ENCODE measurements around the gene PTPRZ1.

Gene PTPRZ1

DNA sequence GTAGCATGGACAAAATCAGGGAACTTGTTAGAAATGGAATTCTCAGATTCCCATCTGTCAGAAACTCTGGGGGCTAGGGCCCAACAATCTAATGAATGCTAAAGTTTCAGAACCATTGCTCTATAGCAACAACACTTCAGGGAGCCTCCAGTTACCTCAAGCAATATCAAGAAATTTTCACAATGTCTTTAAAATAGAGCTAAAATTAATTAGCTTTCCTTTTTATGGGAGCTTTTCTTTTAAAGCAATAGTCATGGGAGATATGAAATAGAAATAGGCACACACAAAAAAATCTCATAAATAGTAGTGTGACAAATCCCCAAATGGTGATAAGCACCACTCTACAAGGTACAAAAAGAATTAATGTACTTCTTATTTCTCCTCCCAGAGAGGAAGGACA lies 190.2 kb downstream of the PTPRZ1 start:
- no peak for DNase-seq

- no peak for DNase-seq
Observed at GRCh38 chr7:122064971-122065370, 192.0 kb downstream of the PTPRZ1 start.

DNA sequence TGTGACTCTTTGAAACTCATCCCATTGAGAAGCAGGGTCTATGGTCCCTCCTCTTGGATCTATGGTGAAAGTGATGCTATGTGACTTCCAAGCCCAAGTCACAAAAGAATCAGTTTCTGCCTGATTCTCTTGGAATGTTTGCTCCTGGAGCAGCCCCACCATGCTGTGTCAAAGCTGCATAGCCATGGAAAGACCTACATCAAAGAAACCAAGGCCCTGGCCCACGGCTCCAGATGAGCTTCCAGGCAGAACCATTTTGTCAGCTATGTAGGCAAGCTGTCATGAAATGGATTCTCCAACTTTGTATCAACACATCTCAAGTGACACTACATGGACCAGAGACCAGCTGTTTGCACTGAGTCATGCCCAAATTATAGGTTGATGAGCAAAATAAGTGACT lies 194.1 kb downstream of the PTPRZ1 start:
- DNase-seq: no peak

- no peak for DNase-seq
Observed at GRCh38 chr7:122068046-122068445, 195.1 kb downstream of the PTPRZ1 start.

DNA sequence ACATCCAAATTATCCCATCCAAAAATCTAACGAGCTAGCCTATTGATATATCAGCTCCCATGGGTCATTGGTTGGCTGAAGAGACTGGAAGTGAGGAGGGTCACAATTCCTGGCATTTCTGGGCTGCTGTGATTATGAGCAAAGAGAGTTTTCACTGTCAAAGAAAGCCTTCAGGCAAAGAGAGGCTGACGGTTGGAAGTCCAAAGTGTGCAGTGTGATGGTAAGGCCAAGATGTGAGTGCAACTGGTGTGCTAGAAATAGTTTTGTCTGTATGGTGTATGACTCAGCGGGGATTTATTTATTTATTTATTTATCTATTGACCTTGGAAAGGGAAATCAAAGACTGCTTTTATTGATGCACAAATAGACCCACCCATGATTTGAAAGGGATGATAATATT lies 196.0 kb downstream of the PTPRZ1 start:
- no peak for DNase-seq

- DNase-seq: no peak
Observed at GRCh38 chr7:122070062-122070461, 197.1 kb downstream of the PTPRZ1 start.

DNA sequence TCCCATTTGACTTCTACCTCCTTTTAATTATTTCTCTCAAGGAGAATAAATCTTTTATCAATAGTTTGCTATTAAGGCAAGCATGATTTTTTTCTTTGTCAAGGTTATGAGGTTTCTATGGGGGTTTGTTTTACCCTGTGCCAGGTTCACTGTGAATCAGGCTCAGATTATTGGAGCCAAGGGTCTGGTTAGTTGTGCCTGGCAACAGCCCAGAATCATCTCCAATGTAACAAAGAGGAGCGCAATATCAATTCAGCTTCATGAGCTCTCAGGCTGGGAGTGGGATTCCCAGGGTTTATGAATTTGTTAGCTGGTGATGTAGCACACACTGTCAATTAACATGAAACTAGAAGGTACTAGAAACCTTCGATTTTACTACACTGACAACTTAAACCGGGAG lies 197.9 kb downstream of the PTPRZ1 start:
- no peak for DNase-seq

DNA sequence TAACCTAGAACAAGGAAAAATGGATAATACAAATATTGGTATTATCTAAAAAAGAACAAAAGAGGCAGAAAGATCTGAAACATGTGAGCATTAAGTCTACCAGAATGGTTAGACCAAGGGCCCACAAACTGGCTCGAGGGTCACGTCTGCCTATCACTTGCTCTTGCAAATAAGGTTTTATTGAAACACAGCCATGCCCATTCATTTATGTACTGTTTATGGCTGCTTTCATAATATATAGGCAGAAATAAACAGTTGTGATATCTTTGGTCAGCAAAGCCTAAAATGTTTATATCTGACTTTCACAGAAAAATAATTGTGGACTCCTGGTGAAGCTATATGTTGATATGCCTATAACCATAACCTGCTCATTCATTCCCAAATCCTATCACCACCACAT lies 199.3 kb downstream of the PTPRZ1 start:
- DNase-seq: no peak

GRCh38 chr7:122072924-122073599 lies 200.1 kb downstream of the PTPRZ1 start:
- no peak for DNase-seq

DNA sequence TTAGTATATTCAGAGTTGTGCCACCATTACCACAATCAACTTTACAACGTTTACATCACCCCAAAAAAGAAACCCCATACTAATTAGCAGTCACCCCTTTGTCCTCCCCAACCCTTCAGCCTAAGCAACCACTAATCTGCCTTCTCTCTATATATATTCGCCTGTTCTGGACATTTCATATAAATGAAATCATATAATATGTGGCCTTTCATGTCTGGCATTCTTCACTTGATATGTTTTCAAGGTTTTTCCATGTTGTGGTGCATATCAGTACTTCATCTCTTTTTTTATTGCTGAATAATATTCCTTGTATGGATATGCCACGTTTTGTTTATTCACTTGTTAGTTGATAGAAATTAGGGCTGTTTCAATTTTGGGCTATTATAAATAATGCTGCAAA lies 200.7 kb downstream of the PTPRZ1 start:
- no peak for DNase-seq

GRCh38 chr7:122082160-122082559 lies 209.2 kb downstream of the PTPRZ1 start:
- DNase-seq: no peak

DNA sequence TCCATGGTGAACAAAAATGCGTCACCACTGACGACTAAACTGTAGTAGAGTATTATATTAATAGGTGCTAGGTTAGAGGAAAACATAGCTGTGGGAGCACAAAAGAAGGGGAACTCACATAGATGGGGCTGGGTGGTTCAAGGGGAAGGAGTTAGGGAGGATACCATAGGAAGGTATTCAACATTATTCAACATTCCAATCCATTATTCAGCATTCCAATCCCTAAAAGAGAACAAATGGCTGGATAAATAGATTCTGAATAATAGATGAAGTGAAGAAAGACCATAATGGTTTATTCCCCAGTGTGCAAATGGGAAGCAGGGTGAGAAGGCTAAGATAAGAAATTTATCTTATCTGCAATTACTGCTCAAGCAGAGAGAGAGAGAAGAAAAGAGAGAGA lies 209.7 kb downstream of the PTPRZ1 start:
- no peak for DNase-seq

- peak; percentile 72 for DNase-seq
Observed at GRCh38 chr7:122092964-122093797, 220.2 kb downstream of the PTPRZ1 start.

DNA sequence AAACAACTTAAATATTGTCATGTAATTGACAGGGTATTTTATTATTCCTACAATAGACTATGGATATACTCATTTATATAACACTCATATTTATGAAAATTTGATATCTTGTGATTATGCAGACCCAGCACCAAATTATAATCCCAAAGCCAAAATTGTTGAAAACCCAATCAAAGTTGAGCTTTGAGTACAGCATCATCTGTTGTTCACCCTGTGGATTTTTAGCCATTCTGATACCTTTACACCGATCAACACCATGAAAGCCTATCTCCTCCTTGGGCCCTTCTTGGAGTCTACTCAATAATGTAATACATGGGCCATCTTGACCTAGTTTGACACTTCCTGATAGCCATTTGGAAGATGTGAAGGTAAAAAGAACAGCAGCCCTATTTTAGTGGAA lies 221.6 kb downstream of the PTPRZ1 start:
- no peak for DNase-seq

DNA sequence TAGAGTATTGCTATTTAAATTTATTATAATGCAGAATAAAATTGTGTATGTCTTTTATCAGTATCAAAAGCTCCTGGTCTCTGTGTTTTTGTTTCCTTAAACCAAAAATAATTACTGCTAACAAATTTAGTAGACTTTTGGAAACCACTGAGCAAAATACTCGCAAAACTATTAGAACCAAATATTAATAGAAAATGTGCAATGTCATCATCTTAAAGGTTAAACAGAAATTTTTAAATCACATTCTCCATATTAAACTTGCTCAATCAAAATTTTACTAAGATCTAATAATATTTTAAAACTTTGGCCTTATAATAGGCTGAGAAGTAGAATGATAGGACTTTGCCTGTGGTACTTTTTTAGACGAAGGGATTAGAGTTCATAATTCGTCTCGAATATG lies 222.7 kb downstream of the PTPRZ1 start:
- no peak for DNase-seq

GRCh38 chr7:122100021-122100420 lies 227.1 kb downstream of the PTPRZ1 start:
- DNase-seq: no peak

- no peak for DNase-seq
Observed at GRCh38 chr7:122103064-122103463, 230.1 kb downstream of the PTPRZ1 start.

Data from activated CD4-positive, alpha-beta T cell treated with anti-CD3 and anti-CD28 coated beads, Interleukin-2, Interleukin-6, amounts not matched to agents 100 ng/mL and 50 ng/mL, durations not matched to agents 16 hours and 8 hours (primary cell).